Calu3 (cell line): ENCODE data around the gene RPS6KA4. TPM values are rescaled to one million over a fixed set of nuclear protein-coding genes. Genes with fewer than 3 reads are reported as not detected.
A peak's percentile ranks its signal among the peaks of the same experiment; 100 is the strongest.

Experiments
- BruUV-seq: library from RNA; stranded (reverse); fragments of 400-500 nt; replicated peaks from 2 replicates; lab custom pipeline; 2021; lab: Mats Ljungman, UMichigan
- CTCF ChIA-PET: fragments of 300-600 bp; sonication (Branson Sonifier 250); formaldehyde crosslinking; loops from one replicate; lab custom pipeline; 2022; ENCODE audit warnings: antibody characterized with exemption; lab: Charles Lee
- DNase-seq: peaks from one replicate; pipeline ENCODE4 v3.0.0; 2022
- H3K27ac Mint-ChIP-seq: one replicate; pipeline ENCODE4 v1.8.0; 2022; ENCODE audit warnings: mixed read lengths; ENCODE audit not compliant: unreplicated experiment
- H3K27me3 Mint-ChIP-seq: one replicate; pipeline ENCODE4 v1.8.0; 2022; ENCODE audit warnings: mixed read lengths; ENCODE audit not compliant: unreplicated experiment
- H3K36me3 Mint-ChIP-seq: one replicate; pipeline ENCODE4 v1.8.0; 2022; ENCODE audit warnings: mild to moderate bottlenecking, moderate library complexity, mixed read lengths; ENCODE audit not compliant: insufficient read depth, unreplicated experiment
- H3K4me1 Mint-ChIP-seq: one replicate; pipeline ENCODE4 v1.8.0; 2022; ENCODE audit warnings: mild to moderate bottlenecking, low read depth, mixed read lengths; ENCODE audit not compliant: unreplicated experiment
- H3K4me3 Mint-ChIP-seq: one replicate; pipeline ENCODE4 v1.8.0; 2022; ENCODE audit warnings: mild to moderate bottlenecking, low read depth, moderate library complexity, mixed read lengths; ENCODE audit not compliant: unreplicated experiment
- H3K9me3 Mint-ChIP-seq: one replicate; pipeline ENCODE4 v1.8.0; 2022; ENCODE audit warnings: low read depth, mixed read lengths; ENCODE audit not compliant: unreplicated experiment
- intact Hi-C: fragments of 100-400 bp; cut with micrococcal nuclease; formaldehyde crosslinking; loops from one replicate; pipeline ENCODE4 v1.10.0; 2022; ENCODE audit not compliant: unreplicated experiment
- total RNA-seq: library from RNA; stranded (reverse); gene quantifications from 2 replicates; pipeline ENCODE4 v1.2.3, GENCODE V29; 2022
- TF ChIP-seq, protein P1 (sequence below): fragments of 200-600 bp; IDR thresholded peaks from one replicate; pipeline ENCODE4 v1.8.0; 2022; ENCODE audit warnings: antibody characterized with exemption; ENCODE audit not compliant: unreplicated experiment

The RPS6KA4 gene
- total RNA-seq, 1 experiment from 2014 or later = 46.0 TPM

DNA sequence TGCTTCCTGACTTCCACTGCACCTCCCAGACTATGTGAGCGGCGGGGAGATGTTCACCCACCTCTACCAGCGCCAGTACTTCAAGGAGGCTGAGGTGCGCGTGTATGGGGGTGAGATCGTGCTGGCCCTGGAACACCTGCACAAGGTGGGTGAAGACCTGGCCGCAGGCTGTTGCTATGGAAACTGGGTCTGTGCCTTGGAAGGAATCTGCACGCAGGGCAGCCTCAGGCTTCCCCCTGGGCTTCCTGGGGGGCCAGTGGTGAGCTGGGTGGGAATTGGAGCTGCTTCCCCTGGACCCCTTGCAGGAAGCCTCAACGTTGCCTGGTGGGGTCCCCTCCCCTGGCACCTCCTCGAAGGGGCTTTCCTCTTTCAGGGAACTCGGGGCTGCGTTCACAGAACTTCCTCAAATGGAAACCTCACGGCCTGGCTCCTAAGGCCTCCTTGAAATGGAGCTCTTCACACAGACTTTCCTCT lies 1.5 kb downstream of the RPS6KA4 start:
- Mint-ChIP-seq H3K27ac (no peak overlapping the region), H3K4me3 (peak overlapping the region; percentile 80)
- no peak for DNase-seq

GRCh38 chr11:64361659-64362058 lies 2.7 kb downstream of the RPS6KA4 start:
- no peak overlapping the region for H3K4me3 Mint-ChIP-seq
- TF ChIP-seq, protein P1, sequence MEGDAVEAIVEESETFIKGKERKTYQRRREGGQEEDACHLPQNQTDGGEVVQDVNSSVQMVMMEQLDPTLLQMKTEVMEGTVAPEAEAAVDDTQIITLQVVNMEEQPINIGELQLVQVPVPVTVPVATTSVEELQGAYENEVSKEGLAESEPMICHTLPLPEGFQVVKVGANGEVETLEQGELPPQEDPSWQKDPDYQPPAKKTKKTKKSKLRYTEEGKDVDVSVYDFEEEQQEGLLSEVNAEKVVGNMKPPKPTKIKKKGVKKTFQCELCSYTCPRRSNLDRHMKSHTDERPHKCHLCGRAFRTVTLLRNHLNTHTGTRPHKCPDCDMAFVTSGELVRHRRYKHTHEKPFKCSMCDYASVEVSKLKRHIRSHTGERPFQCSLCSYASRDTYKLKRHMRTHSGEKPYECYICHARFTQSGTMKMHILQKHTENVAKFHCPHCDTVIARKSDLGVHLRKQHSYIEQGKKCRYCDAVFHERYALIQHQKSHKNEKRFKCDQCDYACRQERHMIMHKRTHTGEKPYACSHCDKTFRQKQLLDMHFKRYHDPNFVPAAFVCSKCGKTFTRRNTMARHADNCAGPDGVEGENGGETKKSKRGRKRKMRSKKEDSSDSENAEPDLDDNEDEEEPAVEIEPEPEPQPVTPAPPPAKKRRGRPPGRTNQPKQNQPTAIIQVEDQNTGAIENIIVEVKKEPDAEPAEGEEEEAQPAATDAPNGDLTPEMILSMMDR = no peak
- H3K36me3 Mint-ChIP-seq = peaks cover 69% of the 10 kb centered on the region
- H3K9me3 Mint-ChIP-seq = no peaks in the 10 kb centered on the region
- intact Hi-C loops = no loop called here
- H3K27me3 Mint-ChIP-seq = no peaks in the 10 kb centered on the region
- BruUV-seq = no TSS peak
- peaks cover 35% of the 10 kb centered on the region for H3K4me1 Mint-ChIP-seq
- CTCF ChIA-PET = no interaction called here
- H3K27ac Mint-ChIP-seq = no peak overlapping the region
- DNase-seq = no peak

More for the DNA sequence above, 1.5 kb downstream of the RPS6KA4 start:
- H3K36me3 Mint-ChIP-seq = peaks cover 57% of the 10 kb centered on the region
- intact Hi-C loops = no loop called here
- BruUV-seq = no TSS peak
- CTCF ChIA-PET = no interaction called here
- no peaks in the 10 kb centered on the region for H3K9me3 Mint-ChIP-seq
- H3K4me1 Mint-ChIP-seq = peaks cover 35% of the 10 kb centered on the region
- H3K27me3 Mint-ChIP-seq = no peaks in the 10 kb centered on the region
- TF ChIP-seq, protein P1 = no peak

DNA sequence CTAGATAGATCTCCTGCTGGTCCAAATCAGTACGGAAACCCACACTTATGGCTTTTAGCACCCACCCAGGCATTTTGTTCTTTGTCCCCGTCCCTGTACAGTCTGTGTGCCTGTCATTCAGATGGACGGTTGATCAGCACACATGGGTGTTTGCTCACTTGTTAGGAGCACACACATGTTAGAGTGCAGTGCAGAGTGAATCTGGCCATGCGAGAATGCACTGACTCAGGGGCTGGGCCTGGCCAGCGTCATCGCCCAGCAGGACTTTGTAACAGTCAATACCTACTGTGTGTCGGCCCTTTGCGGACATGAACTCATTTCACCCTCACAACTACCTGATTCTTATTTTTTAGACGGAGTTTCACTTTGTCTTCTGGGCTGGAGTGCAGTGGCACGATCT lies 3.4 kb downstream of the RPS6KA4 start:
- no TSS peak for BruUV-seq
- DNase-seq = no peak
- CTCF ChIA-PET = no interaction called here
- H3K27me3 Mint-ChIP-seq = no peaks in the 10 kb centered on the region
- no peak overlapping the region for H3K27ac Mint-ChIP-seq
- intact Hi-C loops = no loop called here
- no peak overlapping the region for H3K4me3 Mint-ChIP-seq
- TF ChIP-seq, protein P1 = no peak
- H3K9me3 Mint-ChIP-seq = no peaks in the 10 kb centered on the region
- peaks cover 35% of the 10 kb centered on the region for H3K4me1 Mint-ChIP-seq
- peaks cover 73% of the 10 kb centered on the region for H3K36me3 Mint-ChIP-seq

GRCh38 chr11:64364435-64364834 lies 5.5 kb downstream of the RPS6KA4 start:
- Mint-ChIP-seq H3K4me3 (no peak overlapping the region), H3K27me3 (no peaks in the 10 kb centered on the region), H3K9me3 (no peaks in the 10 kb centered on the region), H3K27ac (no peak overlapping the region), H3K4me1 (peaks cover 25% of the 10 kb centered on the region), H3K36me3 (peaks cover 74% of the 10 kb centered on the region)
- no TSS peak for BruUV-seq
- no peak for DNase-seq
- CTCF ChIA-PET = interaction anchor here (1.3 kb wide), 1 partner anchor 10 kb away, joined by 3 read pairs; no protein-coding TSS in a partner anchor
- TF ChIP-seq, protein P1 = no peak
- intact Hi-C loops = no loop called here
